Type B pancreatic cell (in vitro differentiated cells): ENCODE results near the gene CTBP2. TPM values are rescaled to one million over a fixed set of nuclear protein-coding genes. Genes with fewer than 3 reads are reported as not detected.

ENCODE experiments used
- DNase-seq: peaks from one replicate; pipeline ENCODE4 v3.0.0; 2021; ENCODE audit warnings: mixed read lengths; ENCODE audit not compliant: unreplicated experiment; ENCODE audit errors: extremely low spot score
- H3K27ac Mint-ChIP-seq: 2 replicates; pipeline ENCODE4 v1.8.0; 2021; ENCODE audit warnings: mild to moderate bottlenecking, mixed read lengths
- H3K27me3 Mint-ChIP-seq: 2 replicates; pipeline ENCODE4 v1.8.0; 2021; ENCODE audit warnings: mixed read lengths
- H3K36me3 Mint-ChIP-seq: 2 replicates; pipeline ENCODE4 v1.8.0; 2021; ENCODE audit warnings: mixed read lengths
- H3K4me1 Mint-ChIP-seq: one replicate; pipeline ENCODE4 v1.8.0; 2021; ENCODE audit warnings: mixed read lengths; ENCODE audit not compliant: unreplicated experiment
- H3K4me3 Mint-ChIP-seq: 2 replicates; pipeline ENCODE4 v1.8.0; 2021; ENCODE audit warnings: mild to moderate bottlenecking, mixed read lengths
- H3K9me3 Mint-ChIP-seq: 2 replicates; pipeline ENCODE4 v1.8.0; 2021; ENCODE audit warnings: mixed read lengths
- total RNA-seq: library from RNA; stranded (reverse); gene quantifications from 2 replicates; pipeline ENCODE4 v1.2.1, GENCODE V29; 2021; ENCODE audit warnings: low replicate concordance
- TF ChIP-seq, protein P1 (sequence below): fragments of 200-600 bp; sonication (generic); conservative IDR thresholded peaks from 2 replicates; pipeline ENCODE4 v1.5.0; 2021; ENCODE audit warnings: antibody characterized with exemption, mild to moderate bottlenecking

CTBP2 gene
- total RNA-seq, 1 donor from 2014 or later: 113 TPM

DNA sequence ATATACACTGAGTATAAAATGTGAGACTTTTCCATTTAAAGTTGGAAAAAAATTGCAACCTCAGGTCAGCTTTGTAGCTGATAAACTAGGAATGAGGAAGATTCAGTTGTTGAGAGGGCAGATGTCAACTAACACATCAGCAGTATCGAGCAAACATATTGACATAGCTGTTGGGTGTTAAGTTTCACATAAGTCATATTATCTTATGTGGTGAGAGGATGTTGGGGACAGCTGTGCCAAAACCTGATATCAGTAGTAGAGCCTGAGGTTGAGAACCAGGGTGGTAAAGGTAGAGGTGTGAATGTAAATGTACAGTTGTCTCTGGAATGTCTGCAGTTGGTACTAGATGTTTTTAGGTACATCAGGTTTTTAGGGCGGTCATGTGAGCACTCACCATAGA, 213.4 kb downstream of the CTBP2 start:
- H3K9me3 Mint-ChIP-seq: no peaks in the 10 kb centered on the region

DNA sequence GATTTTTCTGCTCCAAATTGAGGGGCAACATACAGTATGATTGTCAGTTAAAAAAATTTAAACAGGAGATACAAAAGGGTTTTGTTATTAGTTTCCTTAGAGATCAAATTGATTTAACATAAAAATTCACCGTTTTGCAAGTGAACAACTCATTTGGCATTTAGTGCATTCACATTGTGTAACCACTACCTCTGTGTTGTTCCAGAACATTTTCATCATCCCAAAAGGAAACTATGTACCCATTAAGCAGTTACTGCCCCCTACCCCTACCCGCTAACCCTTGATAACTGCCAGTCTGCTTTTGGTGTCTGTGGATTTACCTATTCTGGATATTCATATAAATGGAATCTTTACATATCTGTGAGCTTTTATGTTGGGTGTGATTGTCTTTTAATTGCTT, 215.4 kb downstream of the CTBP2 start:
- Mint-ChIP-seq H3K36me3 (peaks cover 36% of the 10 kb centered on the region), H3K27me3 (no peaks in the 10 kb centered on the region), H3K4me1 (peaks cover 30% of the 10 kb centered on the region), H3K4me3 (no peak overlapping the region), H3K27ac (peak overlapping the region; percentile 46), H3K9me3 (no peaks in the 10 kb centered on the region)
- no peak for DNase-seq
- TF ChIP-seq, protein P1, sequence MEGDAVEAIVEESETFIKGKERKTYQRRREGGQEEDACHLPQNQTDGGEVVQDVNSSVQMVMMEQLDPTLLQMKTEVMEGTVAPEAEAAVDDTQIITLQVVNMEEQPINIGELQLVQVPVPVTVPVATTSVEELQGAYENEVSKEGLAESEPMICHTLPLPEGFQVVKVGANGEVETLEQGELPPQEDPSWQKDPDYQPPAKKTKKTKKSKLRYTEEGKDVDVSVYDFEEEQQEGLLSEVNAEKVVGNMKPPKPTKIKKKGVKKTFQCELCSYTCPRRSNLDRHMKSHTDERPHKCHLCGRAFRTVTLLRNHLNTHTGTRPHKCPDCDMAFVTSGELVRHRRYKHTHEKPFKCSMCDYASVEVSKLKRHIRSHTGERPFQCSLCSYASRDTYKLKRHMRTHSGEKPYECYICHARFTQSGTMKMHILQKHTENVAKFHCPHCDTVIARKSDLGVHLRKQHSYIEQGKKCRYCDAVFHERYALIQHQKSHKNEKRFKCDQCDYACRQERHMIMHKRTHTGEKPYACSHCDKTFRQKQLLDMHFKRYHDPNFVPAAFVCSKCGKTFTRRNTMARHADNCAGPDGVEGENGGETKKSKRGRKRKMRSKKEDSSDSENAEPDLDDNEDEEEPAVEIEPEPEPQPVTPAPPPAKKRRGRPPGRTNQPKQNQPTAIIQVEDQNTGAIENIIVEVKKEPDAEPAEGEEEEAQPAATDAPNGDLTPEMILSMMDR: no peak

More for the DNA sequence above, 213.4 kb downstream of the CTBP2 start:
- Mint-ChIP-seq H3K27ac (no peak overlapping the region), H3K27me3 (no peaks in the 10 kb centered on the region), H3K4me1 (peaks cover 26% of the 10 kb centered on the region), H3K4me3 (no peak overlapping the region), H3K36me3 (peaks cover 37% of the 10 kb centered on the region)
- DNase-seq: no peak
- TF ChIP-seq, protein P1: no peak

DNA sequence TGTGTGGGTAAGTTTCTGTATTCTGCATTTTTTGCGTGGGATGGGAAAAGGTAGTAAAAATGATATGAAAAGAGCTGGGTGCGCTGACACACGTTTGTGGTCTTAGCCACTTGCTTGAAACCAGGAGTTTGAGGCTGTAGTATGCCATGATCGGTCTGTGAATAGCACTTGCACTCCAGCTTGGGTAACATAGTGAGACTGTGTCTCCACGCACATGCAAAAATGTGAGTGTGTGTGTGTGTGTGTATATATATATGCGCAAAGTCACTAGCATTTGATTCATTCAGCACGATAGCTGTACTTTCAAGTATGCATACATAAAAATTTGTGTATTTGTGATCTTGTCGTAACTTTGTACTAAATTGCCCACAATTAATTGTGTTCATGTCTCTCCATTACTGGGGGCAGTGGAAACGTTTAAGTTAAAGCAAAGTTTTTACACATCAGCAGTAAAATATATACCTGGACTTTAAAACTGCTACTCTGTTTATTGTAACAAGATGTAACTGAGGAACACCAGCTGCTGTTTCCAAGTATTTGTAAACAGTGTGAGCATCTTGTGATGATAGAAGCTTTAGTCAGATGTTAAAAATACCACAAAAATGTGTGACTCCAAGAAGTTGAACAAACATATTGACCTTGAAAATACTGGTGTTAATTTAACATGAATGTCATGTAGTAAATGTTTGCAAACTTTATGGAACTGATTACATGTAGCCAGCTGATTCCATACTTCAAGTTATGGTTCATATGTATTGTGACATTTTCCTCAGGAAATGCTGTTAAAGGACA, 216.9 kb downstream of the CTBP2 start:
- DNase-seq: no peak
- H3K9me3 Mint-ChIP-seq: no peaks in the 10 kb centered on the region
- H3K4me1 Mint-ChIP-seq: peaks cover 30% of the 10 kb centered on the region
- TF ChIP-seq, protein P1: no peak
- no peaks in the 10 kb centered on the region for H3K27me3 Mint-ChIP-seq
- peaks cover 24% of the 10 kb centered on the region for H3K36me3 Mint-ChIP-seq
- no peak overlapping the region for H3K4me3 Mint-ChIP-seq
- no peak overlapping the region for H3K27ac Mint-ChIP-seq

DNA sequence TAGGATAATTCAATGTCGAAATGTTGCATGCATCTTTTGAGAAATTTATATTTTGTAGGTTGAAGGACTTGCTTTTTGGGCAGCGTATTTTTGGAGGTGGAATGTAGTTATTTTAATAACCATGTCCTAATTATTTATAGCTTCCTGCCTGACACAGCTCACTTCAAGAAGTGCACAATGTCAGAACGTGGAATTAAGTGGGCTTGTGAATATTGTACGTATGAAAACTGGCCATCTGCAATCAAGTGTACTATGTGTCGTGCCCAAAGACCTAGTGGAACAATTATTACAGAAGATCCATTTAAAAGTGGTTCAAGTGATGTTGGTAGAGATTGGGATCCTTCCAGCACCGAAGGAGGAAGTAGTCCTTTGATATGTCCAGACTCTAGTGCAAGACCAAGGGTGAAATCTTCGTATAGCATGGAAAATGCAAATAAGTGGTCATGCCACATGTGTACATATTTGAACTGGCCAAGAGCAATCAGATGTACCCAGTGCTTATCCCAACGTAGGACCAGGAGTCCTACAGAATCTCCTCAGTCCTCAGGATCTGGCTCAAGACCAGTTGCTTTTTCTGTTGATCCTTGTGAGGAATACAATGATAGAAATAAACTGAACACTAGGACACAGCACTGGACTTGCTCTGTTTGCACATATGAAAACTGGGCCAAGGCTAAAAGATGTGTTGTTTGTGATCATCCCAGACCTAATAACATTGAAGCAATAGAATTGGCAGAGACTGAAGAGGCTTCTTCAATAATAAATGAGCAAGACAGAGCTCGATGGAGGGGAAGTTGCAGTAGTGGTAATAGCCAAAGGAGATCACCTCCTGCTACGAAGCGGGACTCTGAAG, 217.8 kb downstream of the CTBP2 start:
- H3K27ac Mint-ChIP-seq: no peak overlapping the region
- H3K4me1 Mint-ChIP-seq: peaks cover 26% of the 10 kb centered on the region

DNA sequence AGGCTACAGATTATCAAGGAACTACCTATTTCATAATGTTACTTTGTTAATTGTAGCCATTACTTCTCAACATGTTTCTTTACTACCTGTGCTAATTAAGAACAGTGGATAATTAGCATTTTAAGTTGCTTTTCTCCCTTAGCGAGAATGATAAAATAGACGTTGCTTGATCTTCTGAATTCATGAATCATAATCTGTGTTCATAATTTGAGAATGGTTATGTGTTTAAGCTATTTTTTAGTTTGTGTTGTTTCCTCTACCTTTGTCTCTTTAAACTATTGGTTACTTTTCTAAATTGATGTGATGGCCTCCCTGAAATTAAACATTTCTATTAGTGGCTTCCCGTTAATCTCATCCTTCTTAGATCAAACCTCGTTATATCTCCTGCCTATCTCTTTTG, 218.5 kb downstream of the CTBP2 start, which contains the start of gene ZRANB1:
Gene ZRANB1, plus strand, starts transcription at position 301 of the 400 bp plus-strand sequence. CDS start 371 bp downstream, outside the sequence.
- no peak within 1 kb of the TSS for H3K27ac Mint-ChIP-seq
- TF ChIP-seq, protein P1: no peak
- no peaks in the 10 kb centered on the region for H3K27me3 Mint-ChIP-seq
- peaks cover 22% of the 10 kb centered on the region for H3K4me1 Mint-ChIP-seq
- DNase-seq: no peak
- peaks cover 14% of the 10 kb centered on the region for H3K36me3 Mint-ChIP-seq
- H3K9me3 Mint-ChIP-seq: no peaks in the 10 kb centered on the region
- H3K4me3 Mint-ChIP-seq: no peak within 1 kb of the TSS

More for the DNA sequence above, 217.8 kb downstream of the CTBP2 start:
- no peak for DNase-seq
- TF ChIP-seq, protein P1: no peak
- H3K36me3 Mint-ChIP-seq: peaks cover 16% of the 10 kb centered on the region
- no peaks in the 10 kb centered on the region for H3K27me3 Mint-ChIP-seq
- no peaks in the 10 kb centered on the region for H3K9me3 Mint-ChIP-seq
- H3K4me3 Mint-ChIP-seq: no peak overlapping the region
